ENCODE results near the gene FAM20A.
"Not testable (repeated sequence)": the region's sequence is repeated elsewhere in the genome, so short reads cannot be mapped to it uniquely, and the experiment has no call there.

FAM20A gene

DNA sequence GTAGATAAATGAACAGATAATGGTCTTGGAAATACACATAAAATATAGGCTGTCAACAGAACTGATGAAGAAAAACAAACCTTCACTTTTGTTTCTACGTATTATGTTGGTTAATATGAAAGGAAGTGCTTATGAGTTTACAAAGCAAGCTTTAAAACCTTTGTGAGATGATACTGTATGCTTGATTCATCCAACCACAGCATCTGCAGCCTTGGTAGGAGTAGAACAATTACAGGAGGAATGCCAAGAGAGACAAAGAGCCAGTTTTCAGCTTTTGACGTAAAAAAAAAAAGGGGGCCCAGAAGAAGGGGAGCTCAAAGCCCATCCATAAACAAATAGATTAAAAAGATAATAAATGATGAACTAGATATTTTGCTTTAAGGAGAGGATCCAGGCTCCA is 13.3 kb downstream of the FAM20A start:
- no peak for DNase-seq

DNA sequence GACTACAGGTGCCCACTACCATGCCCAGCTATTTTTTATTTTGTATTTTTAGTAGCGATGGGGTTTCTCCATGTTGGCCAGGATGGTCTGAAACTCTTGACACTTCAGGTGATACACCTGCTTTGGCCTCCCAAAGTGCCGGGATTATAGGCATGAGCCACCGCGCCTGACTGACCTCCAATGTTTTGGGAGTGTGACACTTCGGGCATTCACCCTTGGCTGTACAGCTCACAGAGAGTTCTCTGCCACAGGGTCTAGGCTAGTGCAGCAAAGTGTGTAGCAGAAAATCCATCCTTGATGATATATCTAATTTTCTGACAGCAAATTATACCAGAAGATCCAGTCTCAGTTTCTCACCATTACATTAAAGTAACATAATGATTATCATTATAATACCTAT is 14.1 kb downstream of the FAM20A start:
- DNase-seq: no peak

DNA sequence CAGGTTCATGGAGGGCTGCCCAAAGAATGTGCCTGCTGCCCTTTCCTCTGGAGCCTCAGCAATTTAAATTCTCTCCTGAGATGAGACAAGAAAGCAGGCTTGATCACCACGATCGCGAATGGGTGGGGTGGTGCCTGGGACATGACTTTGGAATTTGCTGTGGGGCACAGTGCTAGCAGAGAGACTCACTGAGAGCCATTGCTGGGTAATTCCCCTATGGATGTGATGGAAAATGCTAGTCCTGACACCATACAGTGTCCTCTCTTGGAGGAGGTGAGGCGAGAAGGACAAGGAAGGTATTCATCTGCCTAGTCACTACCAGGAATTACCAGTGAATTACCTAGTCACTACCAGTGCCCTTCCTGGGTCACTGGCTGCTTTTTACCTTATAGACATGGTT is 15.5 kb downstream of the FAM20A start:
- no peak for DNase-seq

DNA sequence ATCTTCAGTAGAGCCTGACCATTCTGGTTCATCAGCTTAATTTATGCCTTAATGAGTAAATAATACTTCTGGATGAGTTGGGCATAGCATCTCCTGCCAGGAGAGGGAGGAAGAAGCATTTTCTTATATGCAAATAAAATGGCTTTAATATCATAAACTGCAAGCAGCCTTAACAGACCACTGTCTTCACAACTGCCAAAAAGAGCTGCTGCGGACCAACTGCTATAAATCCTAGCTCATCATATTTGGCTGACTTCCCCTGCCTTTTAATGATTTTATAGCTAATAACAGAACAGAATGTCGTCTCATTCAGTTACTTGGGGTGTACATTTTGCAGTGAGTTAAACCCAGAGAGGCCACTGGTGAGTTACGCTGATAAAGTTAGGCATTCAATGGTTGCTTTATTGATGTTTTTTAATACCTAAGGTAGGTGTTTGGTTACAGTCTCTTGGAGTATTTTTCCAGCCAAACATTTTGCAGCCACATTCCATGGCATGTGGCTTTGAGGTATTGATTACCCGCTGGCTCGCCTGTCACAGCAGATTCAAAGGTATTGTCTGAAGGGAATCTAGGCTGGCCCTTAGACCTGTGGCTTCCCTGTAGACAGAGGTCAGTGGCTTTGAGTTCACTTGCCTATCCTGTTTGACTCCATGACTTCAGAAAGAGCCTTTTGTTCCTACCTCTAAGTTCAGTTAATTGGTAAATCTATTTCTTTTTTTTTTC is 16.4 kb downstream of the FAM20A start:
- no peak for DNase-seq

DNA sequence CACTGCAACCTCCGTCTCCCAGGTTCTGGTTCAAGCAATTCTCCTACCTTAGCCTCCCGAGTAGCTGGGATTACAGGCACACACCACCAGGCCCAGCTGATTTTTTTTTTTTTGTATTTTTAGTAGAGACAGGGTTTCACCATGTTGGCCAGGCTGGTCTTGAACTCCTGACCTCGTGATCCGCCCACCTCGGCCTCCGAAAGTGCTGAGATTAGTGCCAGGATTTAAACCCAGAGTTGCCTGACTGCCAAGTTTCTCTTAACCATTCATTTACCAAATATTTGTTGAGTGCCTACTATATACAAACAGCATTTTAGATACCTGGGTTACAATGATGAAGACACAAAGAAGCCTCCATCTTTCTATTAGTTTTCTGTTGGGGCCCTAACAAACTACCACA is 18.3 kb downstream of the FAM20A start:
- DNase-seq: not testable (repeated sequence)

DNA sequence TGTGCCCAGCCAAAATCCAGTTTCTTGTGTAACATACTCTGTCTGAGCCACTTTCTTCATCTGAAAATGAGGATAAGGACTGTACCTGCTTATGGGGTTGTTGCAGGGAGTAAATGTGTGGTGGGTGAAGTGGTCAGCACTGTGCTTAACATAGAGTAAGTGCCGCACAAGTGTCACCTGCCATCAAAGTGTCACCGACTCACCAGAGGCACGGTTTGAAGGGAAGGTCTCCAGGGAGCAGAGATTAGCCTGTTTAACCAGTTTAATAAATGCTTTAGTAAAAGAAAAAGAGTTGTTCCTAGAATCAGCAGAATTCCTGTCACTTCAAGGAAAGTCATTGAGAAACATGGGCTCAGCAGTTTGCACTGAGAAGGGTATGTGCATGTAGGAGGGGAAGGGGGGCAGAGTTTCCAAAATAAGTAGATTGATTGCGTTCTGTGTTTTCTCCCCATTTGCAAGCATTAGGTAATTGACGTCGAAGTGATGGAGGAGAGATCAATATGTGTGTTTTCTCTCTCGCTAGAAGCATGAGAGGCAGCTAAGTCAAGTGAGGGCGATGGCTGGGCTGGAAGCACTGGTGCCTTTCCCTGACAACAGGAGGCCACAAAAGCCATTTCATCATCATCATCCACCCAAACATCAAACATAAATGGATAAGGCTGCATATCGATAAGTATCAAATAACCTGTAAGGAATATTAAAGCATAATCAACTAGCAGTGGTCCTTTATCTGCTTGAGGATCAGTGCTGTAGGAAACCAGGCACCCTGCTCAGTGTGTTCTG is 19.1 kb downstream of the FAM20A start:
- no peak for DNase-seq

DNA sequence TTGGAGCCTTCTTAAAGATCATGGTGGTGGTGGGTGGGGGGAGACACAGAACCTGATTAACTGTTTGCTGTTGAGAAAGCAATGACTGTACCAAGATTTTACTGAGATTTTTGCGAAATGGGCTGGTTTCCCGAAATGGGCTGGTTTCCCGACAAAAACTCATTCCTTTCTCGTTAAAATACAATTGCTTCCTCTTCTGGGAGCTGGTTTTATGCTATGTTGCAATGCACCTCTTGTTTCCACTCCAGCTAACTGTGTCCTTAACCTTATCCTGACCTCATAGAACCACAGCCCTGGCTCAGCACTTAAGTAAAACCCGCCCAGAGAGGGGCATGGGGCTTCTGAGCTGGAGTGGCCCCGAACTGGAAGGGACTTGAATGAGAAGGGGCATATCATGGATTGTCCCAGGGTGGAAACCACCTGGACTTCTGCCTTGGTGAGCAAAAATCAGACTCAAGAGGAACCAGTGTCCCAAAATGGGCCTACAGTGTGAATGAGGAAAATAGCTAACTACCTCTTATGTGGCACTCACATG is 20.9 kb downstream of the FAM20A start:
- DNase-seq: no peak

DNA sequence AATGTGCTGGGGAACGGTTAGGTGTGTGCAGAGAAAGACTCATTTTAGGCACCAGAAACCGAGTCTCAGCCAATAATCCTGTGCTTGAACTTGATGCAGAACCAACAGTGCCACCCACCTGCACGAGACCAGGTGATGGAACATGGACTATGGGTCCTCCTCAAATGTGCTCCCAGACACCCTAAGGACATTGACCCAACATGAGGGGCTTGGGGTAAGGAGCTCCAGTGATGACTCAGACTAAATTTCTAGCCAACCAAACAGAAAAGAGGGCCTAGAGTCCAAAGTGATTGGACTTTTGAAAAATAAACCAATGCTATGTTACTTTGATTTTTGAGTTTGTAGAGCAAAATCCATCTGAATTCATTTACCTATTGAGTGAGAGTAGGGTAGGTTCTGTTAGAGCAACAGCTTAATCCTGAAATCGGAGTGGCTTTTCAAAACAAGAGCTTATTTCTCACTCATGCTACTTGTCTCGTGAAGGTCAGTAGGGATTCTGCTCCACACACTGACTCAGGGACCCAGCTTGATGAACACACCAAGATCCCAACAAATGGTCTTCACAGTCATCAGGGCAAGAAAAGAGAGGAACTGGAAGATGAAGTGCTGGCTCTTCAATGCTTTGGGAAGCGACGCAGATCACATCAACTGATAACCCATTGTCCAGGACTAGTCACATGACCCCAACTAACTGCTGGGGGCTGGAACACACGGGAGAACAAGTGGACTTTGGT is 21.8 kb downstream of the FAM20A start:
- DNase-seq: no peak

DNA sequence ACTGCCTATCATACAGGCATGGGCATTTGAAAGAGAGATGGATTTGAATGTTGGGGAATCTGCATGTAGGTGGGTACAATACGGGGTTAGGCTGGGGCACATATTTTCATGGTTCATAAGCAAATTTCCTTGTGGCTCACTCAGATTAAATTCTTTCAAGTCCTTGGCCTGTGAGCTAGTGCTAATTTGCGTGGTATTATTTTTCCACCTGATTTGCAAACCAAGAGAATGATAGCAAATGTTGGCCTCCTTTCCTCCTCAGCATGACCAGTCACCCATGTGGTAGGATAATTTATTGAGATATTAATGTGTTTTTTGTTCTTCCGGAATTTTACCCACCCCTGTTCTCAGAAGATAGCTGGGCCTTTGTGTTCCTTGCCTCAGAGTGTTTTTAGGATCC is 22.9 kb downstream of the FAM20A start:
- DNase-seq: no peak

DNA sequence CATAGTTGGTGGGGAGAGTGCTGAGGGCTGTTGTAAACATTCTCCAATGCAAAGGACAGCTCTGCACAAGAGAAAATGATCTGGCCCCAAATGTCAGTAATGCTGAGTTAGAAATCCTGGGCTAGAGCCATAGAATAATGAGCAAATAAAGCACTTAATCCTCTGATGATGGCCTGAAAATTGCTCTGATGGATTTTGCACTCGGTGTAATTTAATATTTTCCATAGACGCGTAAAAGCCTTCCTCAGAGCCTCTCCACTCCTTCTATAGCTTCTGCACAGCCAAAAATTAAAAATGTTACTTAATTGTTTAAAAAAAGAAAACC is 23.7 kb downstream of the FAM20A start:
- no peak for DNase-seq

DNA sequence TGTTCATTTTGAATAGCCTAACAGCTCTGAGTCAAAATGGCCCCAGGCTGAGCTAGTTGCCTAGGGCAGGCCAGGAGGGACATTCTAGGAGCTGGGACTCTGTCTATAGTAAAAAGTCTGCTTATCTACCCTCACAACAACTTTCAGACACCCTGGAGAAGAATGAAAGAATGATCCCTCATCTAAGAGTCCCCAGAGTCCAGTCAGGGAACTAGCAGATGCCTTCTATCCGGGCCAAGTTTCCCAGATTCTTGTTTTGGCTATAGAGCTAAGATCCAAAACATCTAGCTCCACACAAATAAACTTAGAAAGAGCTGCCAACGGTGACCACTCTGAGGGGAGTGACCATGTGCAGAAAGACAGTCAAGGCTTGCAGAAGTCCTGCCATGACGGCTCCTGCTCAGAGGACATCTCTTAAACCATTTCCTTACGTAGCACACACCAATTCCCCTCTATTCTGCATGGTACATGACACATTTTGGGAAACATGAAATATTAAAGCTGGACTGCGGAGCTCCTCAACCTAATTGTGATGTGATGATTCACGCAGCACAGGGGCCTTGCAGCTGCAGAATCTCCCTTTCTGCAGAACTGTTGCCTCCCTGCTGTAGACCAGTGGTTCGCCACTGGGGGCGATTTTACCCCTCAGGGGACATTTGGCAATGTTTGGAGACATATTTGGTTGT is 24.2 kb downstream of the FAM20A start:
- no peak for DNase-seq

DNA sequence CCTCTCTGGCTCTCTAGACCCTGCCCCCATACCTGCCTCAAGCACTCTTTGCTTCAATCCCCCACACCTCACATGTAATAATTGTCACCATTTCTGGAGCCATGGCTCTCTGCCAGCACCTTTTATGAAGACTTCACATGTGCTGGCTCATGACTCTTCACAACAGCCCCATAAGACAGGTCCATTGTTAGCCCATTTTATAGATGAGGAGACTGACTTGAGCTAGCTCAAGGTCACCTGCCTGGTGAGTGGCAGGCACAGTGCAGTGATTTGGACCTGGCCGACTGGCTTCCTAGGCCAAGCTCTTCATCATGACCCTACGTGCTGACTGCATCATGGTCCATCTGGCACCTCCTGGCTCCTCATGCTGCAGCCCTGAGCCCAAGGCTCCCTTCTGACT is 25.0 kb downstream of the FAM20A start:
- DNase-seq: no peak

DNA sequence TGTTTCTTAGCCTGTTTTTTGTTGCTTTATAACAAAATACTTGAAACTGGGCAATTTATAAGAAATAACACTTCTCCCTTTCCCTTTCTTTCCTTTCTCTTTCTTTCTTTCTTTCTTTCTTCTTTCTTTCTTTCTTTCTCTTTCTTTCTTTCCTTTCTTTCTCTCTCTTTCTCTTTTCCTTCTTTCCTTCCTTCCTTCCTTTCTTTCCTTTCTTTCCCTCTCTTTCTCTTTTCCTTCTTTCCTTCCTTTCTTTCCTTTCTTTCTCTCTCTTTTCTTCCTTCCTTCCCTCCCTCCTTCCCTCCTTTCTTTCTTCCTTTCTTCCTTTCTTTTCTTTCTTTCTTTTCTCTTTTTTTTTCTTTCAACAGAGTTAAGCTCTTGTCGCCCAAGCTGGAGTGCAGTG is 27.8 kb downstream of the FAM20A start:
- DNase-seq: no peak

DNA sequence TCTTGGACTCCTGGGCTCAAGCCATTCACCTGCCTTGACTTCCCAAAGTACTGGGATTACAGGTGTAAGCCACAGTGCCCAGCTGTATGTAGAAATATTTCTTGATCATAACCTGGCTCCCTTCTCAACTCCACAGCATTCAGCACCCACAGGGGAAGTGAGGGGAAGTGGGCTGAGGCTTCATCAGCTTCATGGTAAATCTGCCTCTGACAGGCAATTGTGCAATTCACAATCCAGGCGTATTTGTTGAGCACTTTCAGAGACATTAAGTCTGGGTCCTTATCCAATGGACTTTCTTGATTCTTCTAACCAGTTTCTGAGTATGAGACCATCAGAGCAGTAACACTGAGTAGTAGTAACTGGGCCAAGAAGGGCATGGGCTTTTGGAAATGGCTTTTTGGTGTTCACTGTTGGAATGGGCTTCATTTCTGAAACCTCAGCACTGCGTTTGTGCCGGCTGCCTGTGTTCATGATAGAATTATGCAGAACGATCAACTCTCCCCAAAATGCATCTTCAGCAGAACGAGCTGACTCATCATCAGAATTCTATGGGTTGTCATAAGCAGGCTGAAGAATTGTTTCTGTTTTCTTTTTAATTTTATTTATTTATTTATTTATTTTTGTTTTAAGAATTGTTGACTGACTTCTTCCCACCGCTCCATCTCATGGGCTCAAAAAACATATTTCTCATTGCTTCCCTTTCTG is 28.9 kb downstream of the FAM20A start:
- DNase-seq: no peak

DNA sequence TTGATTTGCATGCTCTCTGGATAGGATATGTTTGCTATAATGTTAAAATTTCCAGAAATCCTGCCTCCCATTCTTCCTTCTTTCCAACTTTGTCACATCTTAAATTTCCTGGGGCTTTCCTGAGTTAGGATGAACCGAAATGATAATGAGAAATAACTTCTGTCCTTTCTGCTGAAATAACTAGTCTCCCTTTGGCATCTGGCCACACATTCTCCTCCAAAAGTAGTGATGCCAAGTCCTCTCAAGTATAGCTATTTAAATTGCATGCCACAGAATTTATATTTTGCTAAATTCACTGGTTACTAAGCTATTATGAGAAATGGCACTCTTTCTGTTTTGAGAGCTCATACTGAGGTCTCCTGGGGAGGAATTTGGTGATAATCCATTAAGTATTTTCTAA is 30.6 kb downstream of the FAM20A start:
- no peak for DNase-seq

DNA sequence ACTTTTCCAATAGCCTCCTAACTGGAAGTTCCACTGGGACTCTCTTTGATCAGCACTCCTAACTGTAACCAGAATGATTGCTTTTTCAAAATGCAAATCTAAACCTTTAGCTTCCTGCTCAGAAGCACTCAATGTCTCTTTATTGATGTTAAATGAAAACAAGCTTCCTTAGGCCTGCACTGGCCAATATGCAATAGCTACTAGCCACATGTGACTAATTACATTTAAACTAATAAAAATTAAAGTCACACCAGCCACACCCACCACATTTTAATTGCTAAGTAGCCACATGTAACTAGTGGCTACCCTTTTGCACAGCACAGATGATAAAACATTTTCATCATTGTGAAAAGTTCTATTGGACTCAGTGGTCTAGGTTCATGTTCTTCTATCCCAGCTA is 31.8 kb downstream of the FAM20A start:
- no peak for DNase-seq

DNA sequence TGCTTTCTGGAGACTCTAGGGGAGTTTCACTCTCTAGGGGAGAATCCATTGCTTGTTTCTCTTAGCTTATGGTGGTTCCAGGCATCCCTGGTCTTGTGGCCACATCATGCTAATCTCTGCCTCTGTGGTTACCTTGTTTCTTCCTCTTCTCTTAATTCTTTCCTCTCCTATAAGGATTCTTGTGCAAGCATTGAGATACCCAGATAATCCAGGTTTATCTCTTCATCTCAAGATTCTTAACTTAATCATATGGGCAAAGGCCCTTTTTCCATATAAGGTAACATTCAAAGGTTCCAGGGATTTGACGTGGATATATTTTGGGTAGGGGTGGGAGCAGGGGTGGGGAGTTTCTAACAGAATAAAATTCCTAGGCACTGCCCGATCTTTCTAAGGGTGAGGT is 32.6 kb downstream of the FAM20A start:
- no peak for DNase-seq

DNA sequence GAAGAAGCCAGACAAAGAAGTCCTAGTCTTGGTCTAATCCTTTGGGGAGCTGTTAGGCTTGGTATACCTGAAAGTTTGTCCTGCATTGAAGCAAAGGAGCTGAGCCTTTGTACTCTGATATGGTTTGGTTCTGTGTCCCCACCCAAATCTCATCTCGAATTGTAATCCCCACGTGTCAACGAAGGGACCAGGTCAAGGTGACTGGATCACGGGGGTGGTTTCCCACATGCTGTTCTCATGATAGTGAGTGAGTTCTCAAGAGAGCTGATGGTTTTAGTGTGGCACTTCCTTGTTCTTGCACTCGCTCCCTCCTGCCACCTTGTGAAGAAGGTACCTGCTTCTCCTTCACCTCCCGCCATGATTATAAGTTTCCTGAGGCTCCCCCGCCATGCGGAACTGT is 33.6 kb downstream of the FAM20A start:
- no peak for DNase-seq

DNA sequence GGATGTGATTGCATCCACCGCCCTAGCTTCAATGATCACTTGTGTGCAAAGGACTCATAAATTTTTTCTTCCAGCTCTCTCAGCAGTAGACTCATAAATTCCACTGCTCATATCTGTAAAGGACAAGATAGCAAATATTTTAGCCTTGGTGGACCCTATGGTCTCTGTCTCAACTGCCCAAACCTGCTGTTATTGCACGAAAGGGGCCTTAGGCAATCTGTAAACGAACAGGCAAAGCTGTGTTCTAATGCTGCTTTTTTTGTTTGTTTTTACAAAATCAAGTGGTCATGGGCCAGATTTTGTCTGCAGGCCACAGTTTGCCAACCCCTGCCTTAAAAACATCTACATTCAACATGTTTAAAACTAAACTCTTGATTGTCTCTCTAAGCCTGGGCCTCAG is 34.1 kb downstream of the FAM20A start:
- DNase-seq: no peak

DNA sequence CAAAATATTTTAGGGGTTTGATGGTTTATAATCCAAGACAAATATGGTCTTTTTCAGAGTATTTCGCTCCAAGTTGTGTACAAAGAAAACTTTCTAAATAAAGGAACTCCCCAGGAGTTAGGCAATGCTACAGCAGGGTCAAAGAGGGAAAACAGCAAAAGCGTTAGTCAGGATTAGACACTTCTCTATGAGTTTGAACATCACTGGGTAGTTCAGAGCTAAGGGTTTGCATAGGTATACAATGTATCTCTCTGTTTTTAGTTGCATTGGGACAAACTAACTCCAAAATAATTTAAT is 34.8 kb downstream of the FAM20A start:
- no peak for DNase-seq

DNA sequence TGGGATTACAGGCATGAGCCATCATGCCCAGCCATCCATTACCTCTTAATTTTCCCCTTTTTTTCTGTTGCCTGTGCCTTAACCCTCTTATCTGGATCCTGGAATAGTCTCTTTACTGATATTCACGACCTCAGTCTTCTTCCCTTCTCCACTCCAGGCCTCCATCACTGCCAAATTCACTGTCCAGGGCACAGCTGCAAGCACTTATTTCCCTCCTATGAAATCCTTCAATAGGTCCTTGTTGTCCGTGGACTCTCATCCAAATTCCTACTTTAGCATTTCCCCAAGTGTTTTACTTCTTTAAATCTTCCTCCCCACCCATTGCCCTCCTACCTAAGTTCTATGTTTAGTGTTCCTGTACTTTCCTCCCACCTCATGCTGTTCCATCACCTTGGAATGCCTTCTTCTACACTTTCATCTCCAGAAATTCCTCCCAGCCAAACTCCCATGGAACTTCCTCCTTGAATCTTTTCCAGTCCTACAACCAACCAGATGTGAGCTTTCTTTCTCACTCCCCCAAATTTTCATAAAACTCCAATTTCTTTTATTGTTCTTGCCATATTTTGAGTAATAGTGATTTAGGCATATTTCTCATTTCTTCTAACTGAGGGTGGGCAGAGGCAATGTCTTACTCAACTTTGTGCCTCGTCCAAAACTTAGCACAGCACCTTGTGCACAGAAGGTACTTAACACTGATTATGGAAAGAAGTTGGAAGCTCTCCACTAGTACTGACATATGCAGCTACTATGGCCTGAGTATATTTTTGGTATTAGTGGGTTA is 35.3 kb downstream of the FAM20A start:
- no peak for DNase-seq
